Measurements from ENCODE around the gene KIF16B. TPM values are rescaled to one million over a fixed set of nuclear protein-coding genes. Genes with fewer than 3 reads are reported as not detected.

Gene KIF16B
- total RNA-seq, 1 experiment from 2014 or later = 16.6 TPM

DNA sequence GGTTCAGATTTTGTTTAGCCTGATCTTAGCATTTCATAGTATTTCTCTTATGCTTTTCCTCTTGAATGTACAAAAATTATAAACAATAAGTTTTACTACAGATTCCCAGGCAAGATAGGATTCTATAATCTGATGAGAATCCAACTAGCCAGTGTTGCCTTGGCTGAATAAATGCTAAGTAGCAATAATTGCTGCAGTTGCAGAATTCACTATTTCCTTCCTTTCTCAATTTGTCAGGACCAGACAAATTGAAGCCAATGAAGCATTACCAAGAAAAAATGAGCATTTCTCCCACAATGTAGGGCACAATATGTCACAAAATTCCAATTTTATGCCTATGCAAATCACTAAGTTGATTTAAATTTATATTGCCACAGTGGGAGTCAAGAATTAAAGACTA lies 260.2 kb downstream of the KIF16B start:
- ChIA-PET POLR2A (no interaction called here), CTCF (no interaction called here)
- DNase-seq (ENCODE audit: low read depth, low spot score) = no peak
- ATAC-seq = no peak
- Histone ChIP-seq H3K27ac (ENCODE audit: low read length) (no peak overlapping the region), H3K36me3 (ENCODE audit: control insufficient read depth, insufficient read depth, low read length) (no peaks in the 10 kb centered on the region), H3K9me3 (ENCODE audit: control insufficient read depth, insufficient read depth, low read depth, low read length) (no peaks in the 10 kb centered on the region), H3K4me3 (ENCODE audit: low read depth in 2 of 2, low read length in 2 of 2) (no peak overlapping the region), H3K27me3 (ENCODE audit: control insufficient read depth, insufficient read depth, low read length) (no peaks in the 10 kb centered on the region), H3K4me1 (ENCODE audit: control insufficient read depth, insufficient read depth, low read length) (no peaks in the 10 kb centered on the region)
- TF ChIP-seq, protein P1, sequence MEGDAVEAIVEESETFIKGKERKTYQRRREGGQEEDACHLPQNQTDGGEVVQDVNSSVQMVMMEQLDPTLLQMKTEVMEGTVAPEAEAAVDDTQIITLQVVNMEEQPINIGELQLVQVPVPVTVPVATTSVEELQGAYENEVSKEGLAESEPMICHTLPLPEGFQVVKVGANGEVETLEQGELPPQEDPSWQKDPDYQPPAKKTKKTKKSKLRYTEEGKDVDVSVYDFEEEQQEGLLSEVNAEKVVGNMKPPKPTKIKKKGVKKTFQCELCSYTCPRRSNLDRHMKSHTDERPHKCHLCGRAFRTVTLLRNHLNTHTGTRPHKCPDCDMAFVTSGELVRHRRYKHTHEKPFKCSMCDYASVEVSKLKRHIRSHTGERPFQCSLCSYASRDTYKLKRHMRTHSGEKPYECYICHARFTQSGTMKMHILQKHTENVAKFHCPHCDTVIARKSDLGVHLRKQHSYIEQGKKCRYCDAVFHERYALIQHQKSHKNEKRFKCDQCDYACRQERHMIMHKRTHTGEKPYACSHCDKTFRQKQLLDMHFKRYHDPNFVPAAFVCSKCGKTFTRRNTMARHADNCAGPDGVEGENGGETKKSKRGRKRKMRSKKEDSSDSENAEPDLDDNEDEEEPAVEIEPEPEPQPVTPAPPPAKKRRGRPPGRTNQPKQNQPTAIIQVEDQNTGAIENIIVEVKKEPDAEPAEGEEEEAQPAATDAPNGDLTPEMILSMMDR (IDR thresholded peaks at IDR 0.05) = no peak
- no peak for TF ChIP-seq TCF7L2 (IDR thresholded peaks at IDR 0.05; ENCODE audit: low read depth, low read length)
- TF ChIP-seq POLR2AphosphoS5 (IDR thresholded peaks at IDR 0.05; ENCODE audit: low read depth, low read length) = no peak
- no peak for TF ChIP-seq SIN3A (IDR thresholded peaks at IDR 0.05; ENCODE audit: borderline replicate concordance, insufficient read depth, low read depth, low read length)
- TF ChIP-seq, protein P2, sequence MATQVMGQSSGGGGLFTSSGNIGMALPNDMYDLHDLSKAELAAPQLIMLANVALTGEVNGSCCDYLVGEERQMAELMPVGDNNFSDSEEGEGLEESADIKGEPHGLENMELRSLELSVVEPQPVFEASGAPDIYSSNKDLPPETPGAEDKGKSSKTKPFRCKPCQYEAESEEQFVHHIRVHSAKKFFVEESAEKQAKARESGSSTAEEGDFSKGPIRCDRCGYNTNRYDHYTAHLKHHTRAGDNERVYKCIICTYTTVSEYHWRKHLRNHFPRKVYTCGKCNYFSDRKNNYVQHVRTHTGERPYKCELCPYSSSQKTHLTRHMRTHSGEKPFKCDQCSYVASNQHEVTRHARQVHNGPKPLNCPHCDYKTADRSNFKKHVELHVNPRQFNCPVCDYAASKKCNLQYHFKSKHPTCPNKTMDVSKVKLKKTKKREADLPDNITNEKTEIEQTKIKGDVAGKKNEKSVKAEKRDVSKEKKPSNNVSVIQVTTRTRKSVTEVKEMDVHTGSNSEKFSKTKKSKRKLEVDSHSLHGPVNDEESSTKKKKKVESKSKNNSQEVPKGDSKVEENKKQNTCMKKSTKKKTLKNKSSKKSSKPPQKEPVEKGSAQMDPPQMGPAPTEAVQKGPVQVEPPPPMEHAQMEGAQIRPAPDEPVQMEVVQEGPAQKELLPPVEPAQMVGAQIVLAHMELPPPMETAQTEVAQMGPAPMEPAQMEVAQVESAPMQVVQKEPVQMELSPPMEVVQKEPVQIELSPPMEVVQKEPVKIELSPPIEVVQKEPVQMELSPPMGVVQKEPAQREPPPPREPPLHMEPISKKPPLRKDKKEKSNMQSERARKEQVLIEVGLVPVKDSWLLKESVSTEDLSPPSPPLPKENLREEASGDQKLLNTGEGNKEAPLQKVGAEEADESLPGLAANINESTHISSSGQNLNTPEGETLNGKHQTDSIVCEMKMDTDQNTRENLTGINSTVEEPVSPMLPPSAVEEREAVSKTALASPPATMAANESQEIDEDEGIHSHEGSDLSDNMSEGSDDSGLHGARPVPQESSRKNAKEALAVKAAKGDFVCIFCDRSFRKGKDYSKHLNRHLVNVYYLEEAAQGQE (IDR thresholded peaks at IDR 0.05; ENCODE audit: insufficient read depth in 1 of 2, low read depth in 2 of 2, low read length in 1 of 2) = no peak
- no TSS peak for BruUV-seq (replicated peaks)
- intact Hi-C loops (cut with micrococcal nuclease; ENCODE audit: unreplicated experiment) (no loop called here), in situ Hi-C loops (cut with HindIII; ENCODE audit: low pct_unique_long_range_greater_than_20kb, low sequenced_read_pairs) (no loop called here)

DNA sequence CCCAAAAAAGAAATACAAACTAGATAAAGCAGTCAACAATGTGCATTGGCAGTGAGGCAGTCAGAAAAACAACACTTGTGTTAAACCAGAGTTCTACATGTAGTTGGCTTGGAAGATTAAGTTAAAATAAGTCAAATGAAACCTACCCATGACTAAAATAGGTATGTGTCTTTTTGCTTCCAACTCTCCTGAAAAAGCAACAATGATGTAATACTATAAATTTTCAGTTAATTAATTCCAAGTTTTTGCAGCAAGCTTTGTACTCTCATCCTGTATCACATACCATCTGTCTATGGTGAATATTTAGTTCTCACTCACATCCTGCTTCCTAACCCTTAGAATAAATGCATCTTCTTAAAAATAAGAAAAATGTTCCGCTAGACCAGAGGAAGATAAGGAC lies 261.5 kb downstream of the KIF16B start:
- ChIA-PET POLR2A (interaction anchor here (0.5 kb wide), 1 partner anchor 64 kb away, joined by 4 read pairs; no protein-coding TSS in a partner anchor), CTCF (no interaction called here)
- no peaks in the 10 kb centered on the region for H3K9me3 ChIP-seq (ENCODE audit: control insufficient read depth, insufficient read depth, low read depth, low read length)
- in situ Hi-C loops (cut with HindIII; ENCODE audit: low pct_unique_long_range_greater_than_20kb, low sequenced_read_pairs) (no loop called here), intact Hi-C loops (cut with micrococcal nuclease; ENCODE audit: unreplicated experiment) (no loop called here)
- no peak overlapping the region for H3K27ac ChIP-seq (ENCODE audit: low read length)
- H3K4me1 ChIP-seq (ENCODE audit: control insufficient read depth, insufficient read depth, low read length) = no peaks in the 10 kb centered on the region
- ATAC-seq = no peak
- H3K27me3 ChIP-seq (ENCODE audit: control insufficient read depth, insufficient read depth, low read length) = no peaks in the 10 kb centered on the region
- DNase-seq (ENCODE audit: low read depth, low spot score) = no peak
- TF ChIP-seq, protein P2 (IDR thresholded peaks at IDR 0.05; ENCODE audit: insufficient read depth in 1 of 2, low read depth in 2 of 2, low read length in 1 of 2) = no peak
- TF ChIP-seq TCF7L2 (IDR thresholded peaks at IDR 0.05; ENCODE audit: low read depth, low read length) (no peak), POLR2AphosphoS5 (IDR thresholded peaks at IDR 0.05; ENCODE audit: low read depth, low read length) (no peak), SIN3A (IDR thresholded peaks at IDR 0.05; ENCODE audit: borderline replicate concordance, insufficient read depth, low read depth, low read length) (no peak)
- TF ChIP-seq, protein P1 (IDR thresholded peaks at IDR 0.05) = no peak
- BruUV-seq (replicated peaks) = no TSS peak
- H3K4me3 ChIP-seq (ENCODE audit: low read depth in 2 of 2, low read length in 2 of 2) = no peak overlapping the region
- H3K36me3 ChIP-seq (ENCODE audit: control insufficient read depth, insufficient read depth, low read length) = no peaks in the 10 kb centered on the region
